IPS-18a (cell line): Measurements from ENCODE around the gene MCU.
"Not testable (repeated sequence)": the region's sequence is repeated elsewhere in the genome, so short reads cannot be mapped to it uniquely, and the experiment has no call there.

Experiments
- H3K27ac ChIP-seq: one replicate; pipeline ENCODE4 v1.5.1; 2013; ENCODE audit warnings: low read length
- H3K27me3 ChIP-seq: one replicate; pipeline ENCODE4 v1.6.1; 2013; ENCODE audit warnings: mild to moderate bottlenecking, low read length; ENCODE audit not compliant: control insufficient read depth, insufficient read depth
- H3K36me3 ChIP-seq: one replicate; pipeline ENCODE4 v1.6.1; 2013; ENCODE audit warnings: low read depth, low read length; ENCODE audit not compliant: control insufficient read depth
- H3K4me1 ChIP-seq: one replicate; pipeline ENCODE4 v1.6.1; 2013; ENCODE audit warnings: low read depth, low read length; ENCODE audit not compliant: control insufficient read depth
- H3K4me3 ChIP-seq: one replicate; pipeline ENCODE4 v1.5.1; 2013; ENCODE audit warnings: low read length
- H3K9ac ChIP-seq: one replicate; pipeline ENCODE4 v1.6.1; 2013; ENCODE audit warnings: mild to moderate bottlenecking, low read length, moderate library complexity
- H3K9me3 ChIP-seq: one replicate; pipeline ENCODE4 v1.6.1; 2013; ENCODE audit warnings: low read depth, low read length; ENCODE audit not compliant: control insufficient read depth

Gene MCU

GRCh38 chr10:72660220-72660619 lies 31.7 kb upstream of the MCU start:
- Histone ChIP-seq H3K36me3 (no peaks in the 10 kb centered on the region), H3K4me1 (no peaks in the 10 kb centered on the region), H3K9me3 (no peaks in the 10 kb centered on the region), H3K9ac (no peak overlapping the region), H3K4me3 (no peak overlapping the region), H3K27ac (no peak overlapping the region), H3K27me3 (no peaks in the 10 kb centered on the region)

DNA sequence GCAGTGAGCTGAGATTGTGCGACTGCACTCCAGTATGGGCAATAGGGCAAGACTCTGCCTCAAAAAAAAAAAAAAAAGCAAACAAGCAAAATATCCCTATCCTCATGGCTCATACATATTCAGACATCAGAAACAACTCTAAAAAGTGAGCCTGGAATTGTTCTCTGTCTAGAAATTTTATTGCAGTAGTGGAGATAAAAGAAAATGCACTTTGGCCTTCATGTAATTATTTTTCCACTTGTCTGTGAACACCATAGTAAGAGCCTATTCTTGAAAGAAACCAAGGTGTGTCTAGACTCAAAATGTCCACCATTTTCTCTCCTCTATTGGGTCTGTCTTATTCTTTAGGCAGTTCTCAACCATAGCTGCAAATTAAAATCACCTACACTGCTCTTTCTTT lies 30.5 kb upstream of the MCU start:
- Histone ChIP-seq H3K9me3 (no peaks in the 10 kb centered on the region), H3K4me1 (no peaks in the 10 kb centered on the region), H3K9ac (no peak overlapping the region), H3K4me3 (no peak overlapping the region), H3K36me3 (no peaks in the 10 kb centered on the region), H3K27ac (no peak overlapping the region), H3K27me3 (no peaks in the 10 kb centered on the region)

DNA sequence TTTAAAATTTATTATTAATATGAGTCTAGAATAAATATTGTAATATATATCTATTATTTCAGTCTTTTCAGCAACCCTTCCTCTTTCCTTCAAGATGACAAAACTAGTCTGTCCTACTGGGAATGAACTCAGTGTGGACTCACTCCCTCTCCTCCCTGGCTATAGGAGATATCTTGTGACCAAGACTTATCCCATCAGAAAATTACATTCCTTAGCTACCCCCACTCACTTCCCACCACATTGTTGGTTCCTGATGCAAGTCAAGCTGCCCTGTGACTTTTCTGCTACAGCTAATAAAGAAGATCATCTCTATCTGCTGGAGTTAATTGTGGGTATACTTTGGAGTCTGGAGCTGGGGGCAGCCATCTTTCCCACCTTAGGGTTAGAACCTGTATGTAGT lies 28.0 kb upstream of the MCU start:
- Histone ChIP-seq H3K36me3 (no peaks in the 10 kb centered on the region), H3K9me3 (no peaks in the 10 kb centered on the region), H3K27ac (no peak overlapping the region), H3K9ac (no peak overlapping the region), H3K4me3 (no peak overlapping the region), H3K27me3 (no peaks in the 10 kb centered on the region), H3K4me1 (no peaks in the 10 kb centered on the region)

DNA sequence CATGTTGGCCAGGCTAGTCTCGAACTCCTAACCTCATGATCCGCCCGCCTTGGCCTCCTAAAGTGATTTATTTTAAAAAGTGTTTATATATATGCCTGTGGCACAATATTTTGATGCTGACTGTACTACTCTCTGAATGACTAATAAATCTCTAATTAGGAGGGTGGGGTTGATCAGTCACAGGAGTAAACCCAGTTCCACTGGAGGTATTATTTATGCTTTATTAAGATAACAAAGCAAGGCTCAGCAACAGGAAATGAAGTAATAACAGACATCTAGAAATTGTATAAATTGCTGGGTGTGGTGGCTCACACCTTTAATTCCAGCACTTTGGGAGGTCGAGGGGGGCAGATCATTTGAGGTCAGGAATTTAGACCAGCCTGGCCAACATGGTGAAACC lies 26.0 kb upstream of the MCU start:
- Histone ChIP-seq H3K9me3 (no peaks in the 10 kb centered on the region), H3K4me3 (no peak overlapping the region), H3K36me3 (no peaks in the 10 kb centered on the region), H3K27ac (no peak overlapping the region), H3K27me3 (no peaks in the 10 kb centered on the region), H3K4me1 (no peaks in the 10 kb centered on the region), H3K9ac (no peak overlapping the region)

DNA sequence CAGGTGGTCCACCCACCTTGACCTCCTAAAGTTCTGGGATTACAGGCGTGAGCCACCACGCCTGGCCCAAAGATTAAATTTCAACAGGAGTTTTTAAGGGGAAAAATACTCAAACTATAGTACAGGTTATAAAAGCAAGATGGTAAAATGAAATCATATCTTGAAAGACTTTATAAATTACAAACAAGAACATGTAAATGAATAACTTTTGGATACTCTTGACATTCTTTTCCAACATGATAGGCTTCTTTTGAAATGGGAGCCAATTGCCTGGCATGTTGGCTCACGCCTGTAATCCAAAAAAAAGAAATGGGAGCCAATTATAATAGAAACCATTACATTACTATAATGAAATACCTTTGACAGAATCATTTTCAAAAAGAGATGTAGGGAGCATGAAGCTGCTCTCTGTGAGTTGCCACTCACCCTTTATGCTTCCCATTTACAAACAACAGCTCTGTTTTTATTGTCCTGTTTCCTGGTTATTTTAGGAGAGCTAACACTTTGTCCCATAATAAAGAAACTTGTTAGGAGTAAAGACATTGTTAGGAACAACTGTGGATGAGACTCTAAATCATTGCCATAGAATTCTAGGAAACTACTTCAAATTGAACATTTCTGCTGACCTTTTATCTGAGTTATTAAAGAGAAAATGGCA lies 24.6 kb upstream of the MCU start:
- no peaks in the 10 kb centered on the region for H3K4me1 ChIP-seq
- H3K27me3 ChIP-seq = no peaks in the 10 kb centered on the region
- no peak overlapping the region for H3K27ac ChIP-seq
- no peak overlapping the region for H3K4me3 ChIP-seq
- H3K36me3 ChIP-seq = no peaks in the 10 kb centered on the region
- H3K9ac ChIP-seq = no peak overlapping the region
- no peaks in the 10 kb centered on the region for H3K9me3 ChIP-seq

DNA sequence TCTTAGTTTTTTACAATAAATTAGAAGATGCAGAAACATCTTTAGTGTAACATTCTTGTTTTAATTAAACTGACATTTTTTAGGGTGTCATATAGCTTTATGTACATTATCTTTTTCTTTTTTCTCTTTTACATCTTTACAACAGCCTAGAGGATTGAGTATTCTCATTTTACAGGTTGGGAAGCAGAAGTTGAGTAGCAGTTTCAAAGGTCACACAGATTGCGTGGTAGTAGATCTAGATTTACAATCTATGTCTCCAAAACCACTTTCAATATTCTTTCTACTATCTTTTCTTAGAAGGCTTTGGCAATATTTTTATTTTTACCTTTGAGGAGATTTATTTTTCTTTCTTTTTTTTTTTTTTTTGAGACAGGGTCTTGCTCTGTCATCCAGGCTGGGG lies 18.7 kb upstream of the MCU start:
- Histone ChIP-seq H3K4me1 (no peaks in the 10 kb centered on the region), H3K4me3 (no peak overlapping the region), H3K27me3 (no peaks in the 10 kb centered on the region), H3K36me3 (no peaks in the 10 kb centered on the region), H3K9me3 (no peaks in the 10 kb centered on the region), H3K27ac (no peak overlapping the region), H3K9ac (no peak overlapping the region)

GRCh38 chr10:72674174-72674573 lies 17.8 kb upstream of the MCU start:
- H3K9me3 ChIP-seq, H3K36me3 ChIP-seq, H3K4me1 ChIP-seq, H3K9ac ChIP-seq, H3K4me3 ChIP-seq, H3K27ac ChIP-seq, H3K27me3 ChIP-seq: not testable (repeated sequence)

DNA sequence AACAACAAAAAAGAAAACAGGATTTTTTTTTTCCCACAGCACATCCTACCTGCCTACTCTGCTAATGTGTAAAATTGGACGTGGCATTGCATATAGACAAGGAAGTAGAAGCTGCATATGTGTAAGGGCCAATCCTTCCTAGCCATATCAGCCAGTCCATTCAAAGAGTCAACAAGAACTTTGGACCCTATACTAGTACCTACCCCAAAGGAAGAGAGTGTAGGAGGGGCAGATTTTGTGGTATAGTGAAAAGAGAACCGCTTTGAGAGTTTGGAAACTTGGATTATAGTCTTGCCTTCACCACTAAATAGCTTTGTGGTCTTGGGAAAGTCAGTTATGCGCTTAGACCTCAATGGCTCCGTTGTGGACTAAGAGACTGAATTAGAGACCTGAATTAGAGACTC lies 12.1 kb upstream of the MCU start:
- Histone ChIP-seq H3K4me3 (no peak overlapping the region), H3K36me3 (no peaks in the 10 kb centered on the region)

GRCh38 chr10:72682638-72683037 lies 9.3 kb upstream of the MCU start:
- no peak overlapping the region for H3K9ac ChIP-seq

More for the DNA sequence above, 12.1 kb upstream of the MCU start:
- H3K9me3 ChIP-seq = no peaks in the 10 kb centered on the region
- H3K4me1 ChIP-seq = no peaks in the 10 kb centered on the region
- no peak overlapping the region for H3K27ac ChIP-seq
- no peaks in the 10 kb centered on the region for H3K27me3 ChIP-seq
- no peak overlapping the region for H3K9ac ChIP-seq

DNA sequence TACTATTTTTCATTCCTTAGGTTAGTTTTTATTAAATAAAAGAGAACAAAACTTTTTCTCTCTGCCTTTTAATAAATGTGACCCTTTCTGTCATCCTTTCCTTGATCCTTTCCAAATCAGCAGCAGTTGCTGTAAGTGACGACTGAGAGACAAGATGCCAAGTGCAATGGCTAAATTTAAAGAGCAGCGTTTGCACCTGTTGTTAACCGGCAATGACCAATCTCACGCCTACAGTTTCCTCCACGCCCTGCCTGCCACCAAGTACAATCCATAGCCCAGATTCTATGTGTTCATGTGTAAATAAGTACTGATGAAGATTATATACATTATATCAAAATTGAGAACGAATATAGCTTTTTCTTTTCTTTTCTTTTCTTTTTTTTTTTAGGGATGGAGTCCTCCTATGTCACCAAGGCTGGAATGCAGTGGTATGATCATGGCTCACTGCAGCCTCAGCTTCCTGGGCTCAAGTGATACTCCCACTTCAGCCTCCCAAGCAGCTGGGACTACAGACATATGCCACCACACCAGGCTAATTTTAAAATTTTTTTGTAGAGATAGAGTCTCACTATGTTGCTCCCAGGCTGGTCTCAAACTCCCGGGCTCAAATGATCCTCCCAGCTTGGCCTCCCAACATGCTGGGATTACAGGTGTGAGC lies 6.5 kb upstream of the MCU start:
- H3K36me3 ChIP-seq = no peaks in the 10 kb centered on the region
- no peak overlapping the region for H3K27ac ChIP-seq

More at GRCh38 chr10:72682638-72683037, 9.3 kb upstream of the MCU start:
- Histone ChIP-seq H3K9me3 (no peaks in the 10 kb centered on the region), H3K27me3 (no peaks in the 10 kb centered on the region), H3K36me3 (no peaks in the 10 kb centered on the region), H3K4me1 (no peaks in the 10 kb centered on the region), H3K4me3 (no peak overlapping the region), H3K27ac (no peak overlapping the region)

GRCh38 chr10:72686430-72686829 lies 5.5 kb upstream of the MCU start:
- not testable (repeated sequence) for H3K4me3 ChIP-seq, H3K27ac ChIP-seq, H3K36me3 ChIP-seq, H3K4me1 ChIP-seq, H3K9ac ChIP-seq, H3K27me3 ChIP-seq, H3K9me3 ChIP-seq

More for the DNA sequence above, 6.5 kb upstream of the MCU start:
- Histone ChIP-seq H3K9me3 (no peaks in the 10 kb centered on the region), H3K4me1 (no peaks in the 10 kb centered on the region), H3K9ac (no peak overlapping the region), H3K4me3 (no peak overlapping the region), H3K27me3 (no peaks in the 10 kb centered on the region)

DNA sequence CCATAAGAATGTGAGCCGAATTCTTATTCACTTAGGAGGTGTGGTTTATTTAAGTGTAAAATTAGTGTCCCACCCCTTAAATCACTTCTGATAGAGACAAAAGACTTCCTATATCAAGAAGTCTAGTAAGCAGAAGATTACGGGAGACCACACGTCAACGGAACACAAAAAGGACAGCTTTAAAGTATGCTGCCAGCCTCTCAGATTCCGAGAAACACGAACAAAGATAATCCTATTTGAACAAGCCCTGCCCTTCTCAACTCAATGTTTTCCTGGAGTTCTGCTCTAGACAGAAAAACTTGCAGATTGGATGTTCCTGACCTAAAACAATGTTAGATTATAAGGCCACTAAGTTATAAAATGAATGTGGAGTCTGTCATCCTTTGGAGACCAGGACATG lies 4.9 kb upstream of the MCU start:
- Histone ChIP-seq H3K9me3 (no peaks in the 10 kb centered on the region), H3K27ac (no peak overlapping the region), H3K4me3 (no peak overlapping the region), H3K36me3 (no peaks in the 10 kb centered on the region), H3K4me1 (no peaks in the 10 kb centered on the region), H3K9ac (no peak overlapping the region), H3K27me3 (no peaks in the 10 kb centered on the region)
